CD14-positive monocyte (primary cell): ENCODE data around the gene MYO3B. TPM values are rescaled to one million over a fixed set of nuclear protein-coding genes. Genes with fewer than 3 reads are reported as not detected.

Source experiments
- DNase-seq, 3 donors: peaks; one replicate each; pipeline ENCODE4 v3.0.0-alpha.2; 2011 to 2022
- H2AFZ ChIP-seq: 2 replicates; pipeline ENCODE4 v1.6.0; 2012; ENCODE audit warnings: mild to moderate bottlenecking, low read depth, low read length, inconsistent platforms; ENCODE audit not compliant: insufficient read depth, poor library complexity, severe bottlenecking
- H3K27ac ChIP-seq, 2 donors: 1 replicate in 1 of 2; 2 replicates in 1 of 2; pipeline ENCODE4 v1.5.1; 2012 to 2013; ENCODE audit warnings: low read length in 2 of 2, control low read depth in 1 of 2, inconsistent platforms in 1 of 2, low read depth in 1 of 2, mild to moderate bottlenecking in 1 of 2
- H3K27me3 ChIP-seq, 2 donors: one replicate each; pipeline versions ENCODE4 v1.6.0 to v1.6.1; 2011 to 2013; ENCODE audit warnings: low read length in 2 of 2; ENCODE audit not compliant: control insufficient read depth in 2 of 2, insufficient read depth in 2 of 2
- H3K36me3 ChIP-seq, 2 donors: replicated peaks in 1 of 2; 1 replicate in 1 of 2; 2 replicates in 1 of 2; pipeline versions ENCODE4 v1.5.1 to v1.6.1; 2012 to 2013; ENCODE audit warnings: low read length in 2 of 2, control low read depth in 1 of 2, inconsistent platforms in 1 of 2, mild to moderate bottlenecking in 1 of 2; ENCODE audit not compliant: insufficient read depth in 2 of 2, control insufficient read depth in 1 of 2
- H3K4me1 ChIP-seq, 2 donors: 1 replicate in 1 of 2; 2 replicates in 1 of 2; pipeline versions ENCODE4 v1.5.1 to v1.6.1; 2012 to 2013; ENCODE audit warnings: low read length in 2 of 2, control low read depth in 1 of 2, inconsistent platforms in 1 of 2, mild to moderate bottlenecking in 1 of 2, moderate library complexity in 1 of 2; ENCODE audit not compliant: insufficient read depth in 2 of 2, control insufficient read depth in 1 of 2
- H3K4me2 ChIP-seq: replicated peaks from 2 replicates; pipeline ENCODE3; 2012; ENCODE audit warnings: low read length, moderate library complexity, mild to moderate bottlenecking; ENCODE audit not compliant: poor library complexity, severe bottlenecking; ENCODE audit errors: extremely low read depth
- H3K4me3 ChIP-seq, 3 experiments: fragments of 200-600 bp in 1 of 3; sonication (generic) in 1 of 3; replicated peaks in 1 of 3; 1 replicate in 2 of 3; 2 replicates in 1 of 3; pipeline ENCODE4 v1.5.1; 2011 to 2013; ENCODE audit warnings: low read length in 3 of 3, mild to moderate bottlenecking in 3 of 3, control low read depth in 2 of 3, low read depth in 2 of 3, inconsistent platforms in 1 of 3, moderate library complexity in 1 of 3
- H3K79me2 ChIP-seq: 2 replicates; pipeline ENCODE4 v1.6.0; 2012; ENCODE audit warnings: mild to moderate bottlenecking, control low read depth, inconsistent platforms, low read length, moderate library complexity; ENCODE audit not compliant: insufficient read depth
- H3K9ac ChIP-seq: 2 replicates; pipeline ENCODE4 v1.6.0; 2017; ENCODE audit warnings: low read length, mild to moderate bottlenecking; ENCODE audit not compliant: insufficient read depth, poor library complexity, severe bottlenecking
- H3K9me3 ChIP-seq, 2 donors: replicated peaks in 1 of 2; 1 replicate in 1 of 2; 2 replicates in 1 of 2; pipeline versions ENCODE4 v1.5.1 to v1.6.1; 2012 to 2013; ENCODE audit warnings: low read length in 2 of 2, control low read depth in 1 of 2; ENCODE audit not compliant: control insufficient read depth in 1 of 2, insufficient read depth in 1 of 2
- H4K20me1 ChIP-seq: 2 replicates; pipeline ENCODE4 v1.6.0; 2012; ENCODE audit warnings: mild to moderate bottlenecking, low read length, control low read depth, moderate library complexity; ENCODE audit not compliant: insufficient read depth
- H3K27ac Mint-ChIP-seq, 7 donors: one replicate each; pipeline ENCODE4 v1.8.0; 2020; ENCODE audit warnings: mild to moderate bottlenecking in 7 of 7, mixed read lengths in 7 of 7, moderate library complexity in 6 of 7, inconsistent platforms in 2 of 7
- H3K27me3 Mint-ChIP-seq, 3 donors: one replicate each; pipeline ENCODE4 v1.8.0; 2021 to 2022; ENCODE audit warnings: low read depth in 3 of 3, mild to moderate bottlenecking in 3 of 3, mixed read lengths in 3 of 3, moderate library complexity in 3 of 3, inconsistent platforms in 1 of 3
- H3K36me3 Mint-ChIP-seq, 2 donors: one replicate each; pipeline ENCODE4 v1.8.0; 2020; ENCODE audit warnings: mixed read lengths in 2 of 2, inconsistent platforms in 1 of 2, mild to moderate bottlenecking in 1 of 2
- H3K4me1 Mint-ChIP-seq: one replicate; pipeline ENCODE4 v1.8.0; 2020; ENCODE audit warnings: mild to moderate bottlenecking, mixed read lengths
- H3K4me3 Mint-ChIP-seq, 2 donors: one replicate each; pipeline ENCODE4 v1.8.0; 2020; ENCODE audit warnings: mild to moderate bottlenecking in 2 of 2, mixed read lengths in 2 of 2, moderate library complexity in 1 of 2
- H3K9me3 Mint-ChIP-seq, 7 donors: one replicate each; pipeline ENCODE4 v1.8.0; 2020 to 2022; ENCODE audit warnings: mixed read lengths in 7 of 7, mild to moderate bottlenecking in 6 of 7, moderate library complexity in 6 of 7, inconsistent platforms in 2 of 7
- WGBS: methylation state at CpG from one replicate; pipeline ENCODE4 v1.1.5; 2013; ENCODE audit warnings: missing lambda C conversion rate; ENCODE audit not compliant: insufficient coverage; 5-methylcytosine and 5-hydroxymethylcytosine counted together
- intact Hi-C, 2 donors: fragments of 100-400 bp; cut with micrococcal nuclease; formaldehyde crosslinking; loops; one replicate each; pipeline versions ENCODE4 v1.15.0 to v1.15.1; 2023
- polyA plus RNA-seq, 3 donors: library from polyadenylated mRNA; depleted of rRNA in 1 of 3; unstranded in 2 of 3; stranded (reverse) in 1 of 3; fragments of 300-500 nt in 2 of 3; fragments of >200 nt in 1 of 3; fragmentation: Illumina TruSeq in 2 of 3; gene quantifications; 1 replicate in 2 of 3; 2 replicates in 1 of 3; pipeline ENCODE4 v1.2.3, GENCODE V29; 2012 to 2021
- TF ChIP-seq, protein P1 (sequence below): fragments of 200-600 bp; IDR thresholded peaks from one replicate; pipeline ENCODE4 v1.8.0; 2022; ENCODE audit warnings: antibody characterized with exemption, mild to moderate bottlenecking

MYO3B gene
- polyA plus RNA-seq, 3 donors = not detected

GRCh38 chr2:170161516-170162270, 16.3 kb upstream of the MYO3B start:
- Mint-ChIP-seq H3K4me1 (no peaks in the 10 kb centered on the region), H3K4me3 (no peak overlapping the region), H3K36me3 (no peaks in the 10 kb centered on the region), H3K27me3 (peaks cover 0 to 4% (median 2%) of the 10 kb centered on the region in 3 donors), H3K9me3 (peaks cover 0 to 2% (median 0%) of the 10 kb centered on the region in 7 donors), H3K27ac (no peak overlapping the region)
- no peaks in the 10 kb centered on the region for H3K36me3 ChIP-seq
- intact Hi-C loops = no loop called here
- H3K27ac ChIP-seq = no peak overlapping the region
- TF ChIP-seq, protein P1, sequence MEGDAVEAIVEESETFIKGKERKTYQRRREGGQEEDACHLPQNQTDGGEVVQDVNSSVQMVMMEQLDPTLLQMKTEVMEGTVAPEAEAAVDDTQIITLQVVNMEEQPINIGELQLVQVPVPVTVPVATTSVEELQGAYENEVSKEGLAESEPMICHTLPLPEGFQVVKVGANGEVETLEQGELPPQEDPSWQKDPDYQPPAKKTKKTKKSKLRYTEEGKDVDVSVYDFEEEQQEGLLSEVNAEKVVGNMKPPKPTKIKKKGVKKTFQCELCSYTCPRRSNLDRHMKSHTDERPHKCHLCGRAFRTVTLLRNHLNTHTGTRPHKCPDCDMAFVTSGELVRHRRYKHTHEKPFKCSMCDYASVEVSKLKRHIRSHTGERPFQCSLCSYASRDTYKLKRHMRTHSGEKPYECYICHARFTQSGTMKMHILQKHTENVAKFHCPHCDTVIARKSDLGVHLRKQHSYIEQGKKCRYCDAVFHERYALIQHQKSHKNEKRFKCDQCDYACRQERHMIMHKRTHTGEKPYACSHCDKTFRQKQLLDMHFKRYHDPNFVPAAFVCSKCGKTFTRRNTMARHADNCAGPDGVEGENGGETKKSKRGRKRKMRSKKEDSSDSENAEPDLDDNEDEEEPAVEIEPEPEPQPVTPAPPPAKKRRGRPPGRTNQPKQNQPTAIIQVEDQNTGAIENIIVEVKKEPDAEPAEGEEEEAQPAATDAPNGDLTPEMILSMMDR = no peak
- H3K4me3 ChIP-seq = no peak overlapping the region
- H3K9me3 ChIP-seq = no peaks in the 10 kb centered on the region
- DNase-seq = no peak
- H2AFZ ChIP-seq = no peak overlapping the region
- no peak overlapping the region for H3K9ac ChIP-seq
- H3K4me2 ChIP-seq = no peak overlapping the region
- no peaks in the 10 kb centered on the region for H3K27me3 ChIP-seq
- 90% methylated on average over 1 of the region's 4 CpGs for WGBS
- no peaks in the 10 kb centered on the region for H4K20me1 ChIP-seq
- H3K79me2 ChIP-seq = no peaks in the 10 kb centered on the region
- H3K4me1 ChIP-seq = no peaks in the 10 kb centered on the region

DNA sequence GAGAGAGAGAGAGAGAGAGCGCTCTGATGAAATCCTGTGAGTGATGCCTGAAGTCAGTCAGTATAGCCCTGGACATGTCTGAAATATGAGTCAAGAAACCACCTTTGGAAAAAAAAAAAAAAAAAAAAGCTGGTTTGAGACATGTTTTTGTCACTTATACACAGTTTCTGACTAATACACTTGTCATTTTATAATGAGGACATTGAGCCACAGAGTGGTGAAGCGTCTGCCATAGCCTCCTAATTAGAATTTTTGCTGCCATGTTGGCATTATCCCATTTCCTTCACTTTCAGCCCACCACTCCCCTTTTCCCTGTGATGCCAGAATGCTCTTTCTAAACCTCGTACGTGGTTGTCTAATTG, 15.7 kb upstream of the MYO3B start:
- Histone ChIP-seq H3K4me1 (no peaks in the 10 kb centered on the region), H3K36me3 (no peaks in the 10 kb centered on the region), H2AFZ (no peak overlapping the region), H3K79me2 (no peaks in the 10 kb centered on the region), H3K9ac (no peak overlapping the region), H4K20me1 (no peaks in the 10 kb centered on the region), H3K27me3 (no peaks in the 10 kb centered on the region), H3K4me2 (no peak overlapping the region), H3K9me3 (no peaks in the 10 kb centered on the region), H3K27ac (no peak overlapping the region), H3K4me3 (no peak overlapping the region)
- WGBS = 94% methylated on average over 4 of the region's 4 CpGs
- H3K9me3 Mint-ChIP-seq = peaks cover 0 to 2% (median 0%) of the 10 kb centered on the region in 7 donors
- no peak overlapping the region for H3K27ac Mint-ChIP-seq
- TF ChIP-seq, protein P1 = no peak
- H3K36me3 Mint-ChIP-seq = no peaks in the 10 kb centered on the region
- no peak for DNase-seq
- intact Hi-C loops = no loop called here
- H3K4me1 Mint-ChIP-seq = no peaks in the 10 kb centered on the region
- no peak overlapping the region for H3K4me3 Mint-ChIP-seq
- peaks cover 0 to 4% (median 2%) of the 10 kb centered on the region in 3 donors for H3K27me3 Mint-ChIP-seq
